NCI-H2196 (cell line): ENCODE data around the gene PIEZO1.

ENCODE experiments used
- DNase-seq: peaks from one replicate; lab custom pipeline; 2025; ENCODE audit not compliant: unreplicated experiment; lab: John Stamatoyannopoulos, UW

Gene PIEZO1

DNA sequence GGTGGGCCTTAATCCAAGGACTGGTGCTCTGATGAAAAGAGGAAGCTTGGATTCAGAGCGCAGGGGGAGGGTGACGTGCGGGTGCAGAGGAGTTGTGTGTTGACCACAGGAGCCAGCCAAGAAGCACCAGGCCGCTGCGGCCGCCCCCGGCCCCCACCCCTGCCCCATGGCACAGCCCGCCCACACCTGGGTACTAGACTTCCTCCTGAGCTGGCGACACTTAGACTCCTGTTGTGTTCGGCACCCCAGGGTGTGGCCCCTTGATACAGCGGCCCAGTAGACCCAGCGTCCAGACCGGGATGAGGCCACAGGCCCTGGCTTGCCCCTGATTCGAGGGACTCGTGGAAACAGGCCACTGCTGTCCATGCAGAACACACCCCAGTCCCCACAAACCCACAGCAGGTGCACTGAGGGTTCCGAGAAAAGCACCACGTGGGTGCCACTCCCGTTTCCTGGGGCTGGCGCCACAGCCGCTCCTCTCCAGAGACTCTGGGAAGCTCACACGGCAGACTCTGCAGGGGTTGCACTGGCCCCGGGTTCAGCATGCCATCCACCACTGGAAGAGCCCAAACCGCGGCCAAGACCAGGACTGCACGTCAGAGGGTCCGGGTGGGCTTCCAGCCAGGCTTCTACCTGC lies 93.0 kb downstream of the PIEZO1 start:
- no peak for DNase-seq

DNA sequence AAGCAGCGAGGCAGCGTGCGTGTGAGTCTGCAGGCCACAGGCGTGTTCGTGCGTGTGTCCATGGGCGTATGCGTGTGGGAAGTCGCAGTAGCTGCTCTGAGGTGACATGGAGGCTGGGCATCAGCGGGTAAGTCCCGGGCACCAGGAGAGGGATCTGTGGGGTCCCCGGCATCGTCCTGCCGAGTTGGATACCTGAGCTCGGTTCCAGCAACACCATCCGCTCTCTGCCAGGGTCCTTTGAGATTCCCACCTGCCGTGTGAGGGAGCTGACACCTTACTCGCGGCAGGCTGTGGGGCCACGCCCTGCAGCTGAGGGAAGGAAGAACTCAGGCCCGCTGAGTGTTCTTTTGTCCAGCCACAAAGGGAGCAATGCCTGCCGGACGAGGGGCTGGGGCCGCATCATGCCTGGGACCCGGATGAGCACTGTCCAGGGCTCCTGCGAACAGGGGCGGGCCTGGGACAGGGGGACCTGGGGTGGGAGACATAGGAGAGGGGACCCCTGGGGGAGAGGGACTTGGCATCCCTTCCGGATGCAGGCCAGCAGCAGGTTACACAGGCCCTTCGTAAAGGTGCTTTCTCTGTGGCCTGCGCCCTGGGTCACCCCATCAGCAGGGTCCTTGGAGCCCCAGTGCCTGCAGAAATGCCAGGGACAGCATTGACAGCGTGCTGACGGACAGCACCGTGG lies 93.7 kb downstream of the PIEZO1 start:
- DNase-seq = no peak

DNA sequence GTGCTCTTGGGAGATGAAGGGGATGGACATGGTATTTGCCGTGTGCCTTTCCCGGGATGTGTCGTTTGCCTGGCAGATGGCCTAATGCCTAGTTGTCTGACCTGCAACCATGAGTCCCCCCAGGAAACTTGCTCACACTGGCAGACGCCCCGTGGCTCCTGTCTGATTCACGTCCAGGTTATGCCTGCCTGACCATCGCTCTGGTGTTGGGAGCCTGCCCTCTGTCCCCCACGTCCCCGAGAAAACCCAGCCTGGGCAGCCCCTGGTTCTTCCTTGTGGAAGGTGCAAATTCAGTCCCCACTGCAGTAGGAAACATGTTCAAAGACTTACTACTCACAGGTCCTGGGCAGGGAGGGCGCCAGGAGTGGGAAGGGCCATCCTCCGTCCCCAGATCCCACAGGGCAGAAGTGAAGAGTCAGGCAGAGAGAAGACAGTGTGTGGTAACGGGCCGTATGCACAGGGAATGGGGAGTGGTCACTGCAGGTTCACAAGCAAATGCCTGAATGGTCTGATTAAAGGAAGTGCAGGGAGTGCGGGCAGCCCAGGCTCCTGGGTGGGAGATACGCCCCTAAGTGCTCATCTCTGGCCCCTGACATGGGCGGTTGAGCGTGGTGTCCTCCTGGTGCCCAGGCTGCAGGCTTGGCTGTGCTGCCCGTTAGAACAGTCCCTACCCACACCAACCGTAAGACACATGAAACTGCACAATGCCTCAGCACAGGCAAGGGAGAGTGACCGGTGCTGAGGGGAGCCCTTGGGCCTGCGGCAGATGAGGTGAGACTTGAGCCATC lies 94.5 kb downstream of the PIEZO1 start:
- no peak for DNase-seq

DNA sequence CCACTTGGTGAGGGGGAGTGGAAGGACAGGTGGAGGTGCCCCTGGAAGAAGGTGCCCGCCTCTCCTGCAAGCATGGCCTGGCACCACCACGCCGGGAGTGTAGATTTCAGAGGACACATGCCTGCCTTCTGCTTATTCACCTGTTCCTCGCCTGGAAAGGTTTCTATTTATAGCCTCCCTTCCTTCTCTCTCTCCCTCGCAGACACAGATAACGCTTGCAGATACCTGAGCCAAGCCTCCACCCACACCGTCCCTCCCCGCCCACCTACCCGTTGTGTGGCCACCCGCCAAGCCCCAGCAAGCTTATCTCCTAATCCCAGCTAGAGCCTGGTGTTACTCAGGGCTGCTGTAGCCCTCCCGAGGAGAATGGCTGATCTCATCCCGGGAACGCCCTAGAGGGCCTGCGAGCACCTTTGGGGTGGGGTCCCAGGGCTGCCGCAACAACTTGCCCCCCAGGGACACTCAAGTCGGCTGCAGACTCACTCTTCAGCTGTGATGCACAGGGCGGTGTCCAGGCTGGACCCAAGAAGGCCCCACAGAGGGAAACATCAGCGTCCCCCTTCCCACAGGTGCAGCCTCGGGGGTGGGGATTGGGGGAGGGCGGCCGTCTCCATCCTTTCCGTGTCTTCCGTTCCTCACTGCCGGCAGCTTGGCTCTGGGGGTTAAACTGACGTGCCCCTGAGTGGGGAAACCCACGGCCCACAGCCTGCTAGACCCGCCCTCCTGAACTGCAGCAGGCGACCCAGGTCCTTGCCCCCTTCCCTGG lies 96.8 kb downstream of the PIEZO1 start:
- DNase-seq = peak; percentile 61

DNA sequence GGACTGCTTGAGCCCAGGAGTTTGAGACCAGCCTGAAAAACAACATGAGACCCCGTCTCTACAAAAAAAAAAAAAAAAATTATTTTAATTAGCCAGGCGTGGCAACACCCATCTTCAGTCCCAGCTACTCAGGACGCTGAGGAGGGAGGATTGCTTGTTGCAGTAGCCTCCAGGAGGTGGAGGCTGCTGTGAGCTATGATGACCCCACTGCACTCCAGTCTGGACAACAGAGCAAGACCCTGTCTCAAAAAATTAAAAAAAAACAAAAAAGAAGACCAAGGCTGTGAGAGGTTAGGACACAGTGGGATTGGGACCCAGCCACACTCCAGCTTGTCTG lies 97.4 kb downstream of the PIEZO1 start:
- no peak for DNase-seq

DNA sequence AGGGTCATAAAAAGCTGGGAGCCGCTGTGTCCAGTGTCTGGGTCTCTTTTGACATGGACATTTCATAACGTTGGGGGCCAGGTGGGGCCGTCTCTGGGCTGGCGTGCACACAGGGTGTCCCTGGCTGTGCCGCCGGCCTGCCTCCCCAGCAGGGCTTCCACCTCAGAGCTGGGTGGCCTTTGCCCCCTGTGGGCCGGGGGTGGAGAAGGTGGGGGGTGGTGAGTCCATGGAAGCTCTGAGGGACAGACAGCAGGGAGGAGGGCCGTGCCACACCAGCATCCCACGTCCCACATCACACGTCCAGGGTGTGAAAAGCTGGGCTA lies 97.8 kb downstream of the PIEZO1 start:
- DNase-seq = no peak

DNA sequence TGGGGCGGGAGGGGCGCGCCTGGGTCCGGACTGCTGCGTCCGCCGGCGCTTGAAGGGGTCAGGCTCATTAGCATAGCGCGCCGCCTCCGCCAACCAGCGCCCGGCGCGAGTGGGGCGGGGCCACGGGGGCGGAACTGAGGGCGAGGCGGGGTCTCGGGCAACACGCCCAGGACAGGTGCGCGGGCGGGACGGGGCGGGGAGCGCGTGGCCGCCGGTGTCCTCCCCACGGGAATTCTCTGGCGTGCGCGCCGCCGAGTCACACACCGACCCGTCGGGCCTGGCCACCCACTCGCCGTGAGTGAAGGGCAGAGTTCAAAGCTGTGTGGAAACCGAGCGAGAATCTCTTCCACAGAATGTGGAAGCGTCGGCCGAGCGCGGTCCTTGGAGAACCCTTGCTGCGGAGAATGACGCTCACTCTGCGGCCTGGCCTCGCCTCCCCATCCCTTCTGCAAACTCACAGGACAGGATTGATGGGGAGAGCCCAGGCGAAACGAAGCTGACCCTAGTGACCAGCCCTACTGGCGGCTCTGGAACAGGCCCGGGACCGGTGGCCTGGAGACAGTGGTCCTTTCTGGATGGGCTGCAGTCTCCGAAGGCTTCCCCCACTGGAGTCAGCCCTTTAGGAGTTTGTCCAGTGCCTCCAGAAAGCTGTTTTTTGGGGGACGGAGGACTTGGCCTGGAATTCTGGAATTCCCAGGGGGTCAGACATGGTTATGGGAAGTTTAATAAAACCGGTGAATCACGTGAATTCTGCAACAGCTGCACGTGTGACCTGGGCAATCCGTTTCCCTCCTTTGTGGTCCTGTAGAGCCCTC lies 98.4 kb downstream of the PIEZO1 start, which contains the start of gene SNAI3:
SNAI3 (minus strand) TSS at position 69 of the 815 bp plus-strand sequence. CDS start 101 bp downstream, outside the sequence.
- DNase-seq = peak; percentile 73

DNA sequence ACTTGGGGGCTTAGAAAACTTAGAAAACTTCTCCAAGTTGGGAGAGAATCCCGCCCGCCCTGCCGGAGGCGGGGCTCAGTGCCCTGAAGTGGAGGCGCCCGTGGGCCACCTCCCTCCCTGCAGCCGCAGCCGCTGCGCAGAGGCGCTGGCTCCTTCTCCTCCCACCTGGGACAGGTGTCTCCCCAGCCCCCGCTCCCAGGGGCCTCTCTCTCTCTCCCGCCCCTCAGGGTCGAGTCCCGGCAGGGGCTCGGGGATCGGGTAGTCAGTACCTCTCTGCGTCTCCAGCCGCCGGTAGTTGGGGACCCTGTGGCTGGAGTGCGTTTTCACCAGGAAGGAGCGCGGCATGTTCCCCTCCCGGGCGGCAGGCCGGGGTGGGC lies 99.0 kb downstream of the PIEZO1 start:
- DNase-seq = peak; percentile 37

DNA sequence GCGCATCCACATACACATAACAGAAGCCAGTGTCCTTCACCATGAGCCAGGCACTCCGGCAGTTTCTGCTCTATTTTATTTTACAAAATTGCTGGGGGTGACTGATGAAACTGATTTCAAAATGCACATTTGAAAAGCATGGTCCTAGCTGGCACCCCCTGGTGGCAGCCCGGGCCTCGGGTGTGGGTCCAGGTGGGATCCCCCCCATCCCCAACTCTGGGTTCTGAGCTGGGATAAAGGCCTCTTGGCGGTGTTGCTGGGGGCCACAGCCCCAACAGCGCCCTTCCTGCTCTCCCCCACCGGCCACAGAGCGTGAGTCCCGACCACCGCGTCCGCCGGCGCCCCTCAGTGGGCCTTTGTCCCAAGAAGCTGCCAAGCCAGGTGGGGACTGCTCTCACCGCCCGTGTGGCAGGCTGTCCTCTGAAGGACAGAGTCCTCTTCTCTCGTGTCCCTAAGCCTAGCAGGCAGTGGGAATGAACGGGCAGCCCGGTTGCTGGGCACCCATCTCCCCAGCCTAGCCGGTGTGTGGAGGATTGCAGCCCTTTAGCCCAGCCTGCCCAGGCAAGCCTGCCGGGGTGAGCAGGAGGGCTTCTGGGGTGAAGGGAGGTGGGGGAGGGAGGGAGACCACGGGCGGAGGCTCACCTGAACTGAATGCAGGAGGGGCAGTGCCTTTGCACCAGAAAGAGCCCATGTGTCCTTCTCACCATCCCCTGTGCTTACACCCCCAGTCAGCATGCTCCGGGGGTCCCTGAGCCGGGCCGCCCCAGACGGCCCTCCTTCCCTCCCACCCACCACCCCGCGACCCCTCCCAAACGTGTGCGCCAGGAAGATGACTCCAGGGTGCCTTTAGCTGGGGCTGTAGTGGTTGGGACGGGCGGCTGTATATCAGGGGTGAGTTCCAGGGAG lies 99.6 kb downstream of the PIEZO1 start:
- no peak for DNase-seq

DNA sequence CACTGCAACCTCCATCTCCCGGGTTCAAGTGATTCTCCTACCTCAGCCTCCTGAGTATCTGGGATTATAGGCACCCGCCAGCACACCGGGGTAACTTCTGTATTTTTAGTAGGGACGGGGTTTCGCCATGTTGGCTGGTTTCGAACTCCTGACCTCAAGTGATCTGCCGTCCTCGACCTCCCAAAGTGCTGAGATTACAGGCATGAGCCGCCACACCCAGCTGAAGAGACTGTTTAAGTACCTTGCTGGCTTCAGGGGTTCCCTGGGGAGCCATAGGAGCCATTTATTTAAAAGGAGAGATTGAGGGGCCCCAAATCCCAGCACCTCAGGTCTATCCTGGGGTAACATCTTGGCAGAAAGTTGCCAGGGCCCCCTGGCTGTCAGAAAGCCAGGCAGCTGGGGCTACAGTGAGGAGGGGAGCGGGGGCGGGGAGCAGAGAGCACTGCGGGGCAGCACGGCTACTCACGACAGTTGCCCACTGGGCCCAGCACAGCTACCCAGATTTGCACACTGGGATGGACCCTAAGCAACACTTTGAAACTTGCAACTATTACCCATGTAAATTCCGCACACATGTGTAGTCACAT lies 100.4 kb downstream of the PIEZO1 start:
- DNase-seq = no peak

DNA sequence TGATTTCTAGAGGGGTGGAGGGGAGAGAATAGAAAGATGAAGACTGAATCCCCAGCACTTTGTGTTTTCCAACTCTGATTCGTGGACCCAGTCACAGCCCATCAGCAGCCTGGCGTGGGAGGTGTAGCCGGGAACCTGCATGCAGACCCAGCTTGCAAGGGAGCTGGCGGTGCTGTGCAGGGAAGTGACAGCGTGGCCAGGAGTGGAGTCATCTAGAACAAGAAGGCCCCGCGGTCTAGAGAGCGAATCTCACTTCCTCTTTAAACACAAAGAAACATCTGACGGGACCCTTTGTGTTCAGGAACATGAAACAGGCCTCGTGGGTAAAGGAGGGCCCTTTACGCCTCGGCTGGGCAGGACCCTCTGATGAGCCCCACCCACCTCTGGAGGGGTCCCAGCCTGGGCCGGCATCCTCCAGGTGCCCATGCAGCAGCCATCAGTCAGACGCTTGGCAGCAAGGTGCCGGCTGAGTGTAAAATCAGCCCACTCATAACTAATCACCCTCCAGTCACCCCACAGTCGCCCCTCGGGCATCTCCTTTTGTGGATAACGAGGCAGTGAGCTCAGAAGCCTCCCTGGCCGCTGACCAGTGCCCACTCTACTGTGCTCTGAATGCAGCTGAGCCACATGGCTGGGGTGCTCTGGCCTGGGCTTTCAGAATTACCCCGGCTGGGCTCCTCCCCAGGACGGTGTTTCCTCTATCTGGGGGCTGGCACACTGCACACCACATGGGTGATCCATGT lies 103.1 kb downstream of the PIEZO1 start:
- DNase-seq = no peak

DNA sequence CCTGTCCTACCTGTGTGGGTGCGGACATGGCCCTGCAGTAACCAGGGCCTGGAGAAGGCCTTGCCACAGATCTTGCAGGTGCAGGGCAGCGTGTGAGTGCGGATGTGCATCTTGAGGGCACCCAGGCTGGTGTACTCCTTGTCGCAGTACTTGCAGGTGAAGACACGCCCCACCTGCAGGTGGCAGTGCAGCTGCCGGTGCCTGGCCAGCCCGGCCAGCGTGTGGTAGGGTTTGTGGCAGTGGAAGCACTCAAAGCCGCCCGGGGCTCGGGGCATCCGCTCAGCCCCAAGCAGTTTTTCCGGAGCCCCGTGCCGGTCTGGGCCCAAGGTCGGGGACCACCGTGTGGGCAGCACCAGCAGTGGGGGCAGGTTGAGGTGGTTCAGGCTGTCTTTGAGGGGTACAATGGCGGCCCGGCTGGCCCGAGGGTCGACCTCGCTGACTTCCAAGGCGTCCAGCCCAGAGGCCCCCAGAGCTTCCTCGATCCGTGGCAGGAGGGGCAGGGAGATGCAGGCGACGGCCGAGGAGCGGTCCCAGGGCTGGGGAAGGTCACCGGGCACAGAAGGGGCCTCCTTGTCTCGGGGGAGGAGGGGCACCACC lies 103.8 kb downstream of the PIEZO1 start:
- no peak for DNase-seq

DNA sequence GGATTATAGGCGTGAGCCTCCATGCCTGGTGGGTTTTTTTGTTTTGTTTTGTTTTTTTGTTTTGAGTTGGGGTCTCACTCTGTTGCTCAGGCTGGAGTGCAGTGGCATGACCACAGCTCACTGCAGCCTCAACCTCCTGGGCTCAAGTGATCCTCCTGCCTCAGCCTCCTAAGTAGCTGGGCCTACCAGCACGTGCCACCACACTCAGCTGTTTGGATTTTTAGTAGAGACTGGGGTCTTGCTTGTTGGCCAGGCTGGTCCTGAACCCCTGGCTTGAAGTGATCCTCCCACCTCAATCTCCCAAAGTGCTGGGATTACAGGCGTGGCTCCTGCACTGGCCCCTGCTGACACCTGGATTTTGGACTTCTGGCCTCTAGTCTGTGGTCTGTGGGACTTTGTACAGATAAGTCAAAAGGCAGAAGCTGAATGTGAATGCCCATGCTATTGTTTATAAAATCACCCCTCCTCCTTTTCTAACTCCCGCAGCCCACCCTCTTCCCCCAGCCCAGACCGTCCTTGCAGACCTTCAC lies 104.4 kb downstream of the PIEZO1 start:
- DNase-seq = no peak

DNA sequence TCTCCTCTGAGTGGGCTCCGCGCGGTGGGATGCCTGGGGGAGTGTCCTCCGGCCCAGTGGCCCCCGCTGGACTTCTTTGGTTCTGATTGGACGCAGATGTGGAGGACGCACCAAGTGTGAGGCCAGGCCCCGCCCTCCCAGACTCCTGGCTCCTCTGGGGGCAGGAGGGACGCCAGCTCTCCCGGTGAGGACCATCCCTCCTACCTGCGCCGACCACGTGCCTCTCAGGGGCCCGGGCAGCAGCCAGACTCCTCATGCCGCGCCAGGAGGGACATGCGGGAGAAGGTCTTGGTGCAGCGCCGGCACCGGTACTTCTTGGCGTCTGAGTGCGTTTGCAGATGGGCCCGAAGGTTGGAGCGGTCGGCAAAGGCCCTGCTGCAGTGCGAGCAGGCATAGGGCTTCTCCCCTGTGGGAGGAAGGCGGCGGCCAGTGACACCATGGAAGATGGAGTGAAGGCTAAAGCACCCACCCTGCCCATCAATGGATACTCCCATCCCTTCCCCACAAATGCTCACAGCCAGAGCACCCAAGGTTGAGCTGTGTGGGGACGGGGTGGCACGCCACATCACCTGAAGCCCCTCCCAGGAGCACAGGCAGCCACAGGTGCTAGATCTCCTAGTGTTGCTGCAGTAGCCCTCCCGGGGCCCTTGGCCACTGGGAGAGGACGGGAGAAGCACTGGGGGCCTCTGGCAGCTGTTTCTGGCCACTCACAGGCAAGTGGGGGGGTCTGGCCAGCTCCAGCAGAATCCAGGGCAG lies 106.6 kb downstream of the PIEZO1 start:
- DNase-seq = no peak

DNA sequence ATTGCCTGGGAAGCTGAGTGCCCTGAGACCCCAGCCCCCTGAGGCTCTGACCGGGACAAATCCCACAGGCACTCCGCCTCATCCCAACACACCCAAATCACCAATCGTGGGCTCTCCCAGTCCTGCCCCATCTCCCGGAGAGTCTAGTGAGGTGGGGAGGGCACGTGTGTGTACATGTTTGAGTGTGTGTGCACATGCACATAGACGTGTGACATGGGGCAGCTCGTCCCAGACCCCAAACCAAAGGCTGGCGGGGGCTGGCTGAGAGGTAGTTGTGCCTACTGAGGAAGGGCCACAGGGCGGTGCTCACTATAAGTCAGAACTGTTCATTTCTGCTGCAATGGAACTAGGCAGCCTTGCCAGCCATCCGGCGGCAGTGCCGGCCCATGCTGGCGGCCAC lies 107.3 kb downstream of the PIEZO1 start:
- no peak for DNase-seq

DNA sequence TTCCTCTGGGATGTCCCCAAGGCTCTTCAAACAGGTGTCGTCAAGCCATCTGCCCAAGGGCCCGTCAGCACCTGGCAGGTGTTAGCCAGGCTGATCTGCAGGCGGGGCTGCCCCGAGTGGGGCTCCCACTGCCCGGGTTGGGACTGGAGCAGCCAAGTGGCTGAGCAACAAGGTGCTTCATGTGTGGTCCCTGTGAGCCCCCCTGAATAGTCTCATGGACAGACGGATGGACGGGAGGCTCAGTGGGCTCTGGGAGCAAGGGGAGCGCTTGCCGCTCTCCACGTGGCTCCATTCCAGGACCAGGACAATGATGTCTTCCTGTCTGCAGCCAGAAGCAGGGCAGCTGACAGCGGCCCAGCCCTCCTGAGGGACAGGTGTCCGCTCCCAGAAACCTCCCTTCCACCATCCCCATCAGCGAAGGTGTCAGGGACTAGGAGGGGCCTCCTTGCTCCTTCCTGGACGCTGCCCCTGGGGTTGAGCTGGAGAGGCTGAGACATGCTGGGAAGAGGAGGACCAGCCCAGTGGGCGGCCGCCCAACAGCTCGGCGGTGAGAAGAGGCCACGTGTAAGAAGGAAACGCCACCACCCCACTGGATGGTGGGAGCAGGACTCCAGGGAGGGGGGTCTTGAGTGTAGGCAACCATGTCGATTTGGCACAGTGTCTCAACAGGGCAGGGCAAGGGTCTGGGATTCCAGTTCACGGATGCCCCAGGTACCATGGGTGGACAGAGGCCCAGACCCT lies 108.3 kb downstream of the PIEZO1 start:
- DNase-seq = no peak
